ENCODE results near the gene TYMS.

TYMS gene

DNA sequence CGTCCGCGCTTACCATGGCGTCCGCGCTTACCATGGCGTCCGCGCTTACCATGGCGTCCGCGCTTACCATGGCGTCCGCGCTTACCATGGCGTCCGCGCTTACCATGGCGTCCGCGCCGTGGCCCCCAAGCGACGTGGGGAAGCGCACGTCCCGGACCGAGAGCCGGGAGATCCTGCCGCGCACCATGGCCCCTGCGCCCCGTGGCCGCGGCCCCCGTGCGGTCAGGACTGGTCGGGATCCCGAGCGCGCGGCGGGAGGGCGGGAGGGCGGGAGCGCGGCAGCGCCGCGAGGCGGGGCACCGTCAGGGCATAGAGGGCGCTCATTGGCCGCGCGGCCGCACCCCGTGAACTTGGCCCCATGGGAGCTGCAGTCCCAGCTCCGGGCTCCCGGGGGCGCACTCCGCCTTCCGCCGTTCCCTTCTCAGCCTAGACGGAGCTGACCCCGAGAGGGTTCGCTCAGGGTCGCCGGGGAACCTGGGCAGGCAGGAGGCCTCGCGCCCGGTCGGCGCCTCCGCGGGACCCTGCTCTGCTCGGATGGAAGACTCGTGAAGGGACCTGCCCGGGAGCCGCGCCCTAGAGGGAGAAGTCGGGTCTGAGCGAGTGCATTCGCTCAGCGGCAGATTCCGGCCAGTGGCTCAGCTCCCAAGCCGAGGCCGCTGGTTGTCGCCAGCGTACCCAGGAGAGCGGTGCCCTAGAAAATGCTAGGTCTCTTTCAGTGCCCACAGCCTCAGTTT, 55.1 kb downstream of the TYMS start, which contains the start of gene ENOSF1:
Gene ENOSF1, minus strand, starts transcription at position 230 of the 734 bp plus-strand sequence. Its CDS starts 43 bp downstream, at position 187.
- DNase-seq, result no peak

- DNase-seq, result no peak
These were observed 55.7 kb downstream of the TYMS start for GRCh38 chr18:713135-713490.

- DNase-seq, result no peak
These were observed 58.2 kb downstream of the TYMS start for GRCh38 chr18:715626-716025.

- DNase-seq, result no peak
These were observed 59.5 kb downstream of the TYMS start for GRCh38 chr18:717003-717402.

All from SIG-M5 (cell line).